ENCODE data around the gene IMPDH2. TPM values are rescaled to one million over a fixed set of nuclear protein-coding genes. Genes with fewer than 3 reads are reported as not detected.
A peak's percentile ranks its signal among the peaks of the same experiment; 100 is the strongest.

Gene IMPDH2
- total and polyA plus RNA-seq, 10 of the 15 experiments (the other 5 are each of a cell fraction or from before 2014, with no cell fraction given): 190 to 424 (median 345) TPM

GRCh38 chr3:49020330-49021212, 8.6 kb downstream of the IMPDH2 start (continued):
- TF ChIP-seq ZNF592 (IDR thresholded peaks at IDR 0.05) (no peak), SMARCA5 (IDR thresholded peaks at IDR 0.05) (no peak), CREM (IDR thresholded peaks at IDR 0.05; ENCODE audit: low read depth) (0 out of 2 replicates have a peak, but pooled peaks have one; percentile 21), CHD1 (IDR thresholded peaks at IDR 0.05; ENCODE audit: low read depth, low read length) (no peak), MAX (IDR thresholded peaks at IDR 0.05; ENCODE audit: low read depth, low read length) (no peak), IKZF1 (conservative IDR thresholded peaks at IDR 0.05) (peak; percentile 45; the same call in 1 of the 2 replicates), BCLAF1 (IDR thresholded peaks at IDR 0.05) (no peak), NFIC (IDR thresholded peaks at IDR 0.05; ENCODE audit: low read depth, low read length) (no peak), CBX5 (IDR thresholded peaks at IDR 0.05; ENCODE audit: low read depth) (no peak), ATF2 (IDR thresholded peaks at IDR 0.05; ENCODE audit: low read length) (no peak), ZZZ3 (IDR thresholded peaks at IDR 0.05; ENCODE audit: control insufficient read depth, insufficient read length, low read depth) (no peak), TCF7 (IDR thresholded peaks at IDR 0.05; ENCODE audit: borderline replicate concordance) (no peak), DPF2 (IDR thresholded peaks at IDR 0.05) (0 out of 2 replicates have a peak, but pooled peaks have one; percentile 38), SUPT20H (IDR thresholded peaks at IDR 0.05; ENCODE audit: borderline replicate concordance, control insufficient read depth, low read depth, low read length) (no peak), ETV6 (conservative IDR thresholded peaks at IDR 0.05 in 1 of 2, IDR thresholded peaks at IDR 0.05 in 1 of 2; ENCODE audit: borderline replicate concordance in 1 of 2, low read depth in 1 of 2) (no peak), RAD21 (IDR thresholded peaks at IDR 0.05; ENCODE audit: insufficient read depth, low read depth, low read length) (no peak), BCL11A (IDR thresholded peaks at IDR 0.05; ENCODE audit: low read depth, low read length) (no peak), NKRF (conservative IDR thresholded peaks at IDR 0.05) (0 out of 2 replicates have a peak, but pooled peaks have one; percentile 14)

Measured in GM12878 (cell line).